ENCODE data around the gene PNPO. TPM values are rescaled to one million over a fixed set of nuclear protein-coding genes. Genes with fewer than 3 reads are reported as not detected.

PNPO gene
- total RNA-seq, 2 experiments from 2014 or later: 57.8 to 58.0 TPM

GRCh38 chr17:47959825-47960655, 18.7 kb downstream of the PNPO start:
- ChIA-PET POLR2A (no interaction called here), CTCF (interaction anchor here (1.2 to 2.5 kb wide), 4 partner anchors 10 to 19 kb away, joined by 3 to 10 read pairs (median 4); partner anchors contain the start of gene CDK5RAP3)

DNA sequence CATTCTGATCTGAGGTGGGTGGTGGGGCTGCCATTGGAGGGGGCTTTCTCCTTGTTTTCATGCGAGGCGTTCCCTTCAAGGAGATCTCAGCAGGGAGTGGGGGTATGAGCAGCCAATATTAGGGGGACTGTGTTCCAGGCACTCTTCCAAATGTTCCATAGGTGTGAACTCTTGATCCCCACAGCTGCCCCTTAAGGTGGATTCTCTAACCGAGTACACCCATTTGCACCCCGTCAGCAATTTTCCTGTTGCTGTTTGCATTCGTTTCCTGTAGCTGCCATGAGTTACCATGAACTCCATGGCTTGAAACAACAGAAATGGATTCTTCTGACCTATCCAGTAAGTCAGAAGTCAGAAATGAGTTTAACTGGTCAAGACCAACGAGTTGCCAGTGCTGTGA, 20.0 kb downstream of the PNPO start:
- CTCF ChIA-PET: interaction anchor here (0.8 to 1.7 kb wide), 4 partner anchors 9 to 17 kb away, joined by 3 to 5 read pairs (median 4); partner anchors contain the start of gene CDK5RAP3
- POLR2A ChIA-PET: no interaction called here

- CTCF ChIA-PET: no interaction called here
- POLR2A ChIA-PET: no interaction called here
These were observed 21.5 kb downstream of the PNPO start for GRCh38 chr17:47962901-47963300.

GRCh38 chr17:47964856-47965255, 23.5 kb downstream of the PNPO start:
- ChIA-PET CTCF (interaction anchor here (1.6 to 1.7 kb wide), 2 partner anchors 16 to 18 kb away, joined by 5 to 10 read pairs; no protein-coding TSS in a partner anchor), POLR2A (no interaction called here)

DNA sequence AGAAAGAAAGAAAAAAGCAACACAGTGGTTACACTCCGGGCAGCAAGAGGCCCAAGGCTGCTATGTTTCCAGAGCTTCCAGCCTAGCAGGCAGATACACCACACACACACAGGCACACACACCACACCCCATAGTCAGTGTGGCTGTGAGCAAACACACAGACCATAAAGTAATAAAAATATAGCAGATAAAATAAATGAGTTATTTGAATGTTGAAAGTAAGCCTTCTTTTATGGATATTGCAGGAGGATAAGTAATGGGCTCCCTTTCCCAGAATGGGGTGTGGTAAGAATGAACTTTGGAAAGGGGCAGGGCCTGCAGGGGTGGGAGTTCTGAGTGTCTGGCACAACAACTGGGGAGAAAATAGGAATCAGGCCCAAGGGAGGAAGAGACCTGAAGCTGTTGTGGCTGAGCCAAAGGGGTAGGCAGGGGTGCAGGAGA, 24.7 kb downstream of the PNPO start:
- CTCF ChIA-PET: interaction anchor here (6.8 kb wide), 1 partner anchor 17 kb away, joined by 104 read pairs; no protein-coding TSS in a partner anchor
- POLR2A ChIA-PET: no interaction called here

- POLR2A ChIA-PET: no interaction called here
- CTCF ChIA-PET: interaction anchor here (6.8 kb wide), 1 partner anchor 19 kb away, joined by 104 read pairs; no protein-coding TSS in a partner anchor
These were observed 26.4 kb downstream of the PNPO start for GRCh38 chr17:47967607-47968252.

- CTCF ChIA-PET: interaction anchor here (0.6 to 6.8 kb wide), 5 partner anchors 13 to 1009 kb away, joined by 3 to 104 read pairs (median 3); no protein-coding TSS in a partner anchor
These were observed 27.5 kb downstream of the PNPO start for GRCh38 chr17:47968836-47969235.

GRCh38 chr17:47969930-47970724, 28.8 kb downstream of the PNPO start:
- ChIA-PET CTCF (interaction anchor here (1.0 to 6.8 kb wide), 14 partner anchors 9 to 148 kb away, joined by 3 to 104 read pairs (median 4); partner anchors contain the start of genes PNPO, PRR15L, SCRN2 and SP2), POLR2A (interaction anchor here (1.0 to 1.4 kb wide), 5 partner anchors 20 to 74 kb away, joined by 3 to 9 read pairs (median 4); partner anchors contain the start of gene SP2)

More at GRCh38 chr17:47968836-47969235, 27.5 kb downstream of the PNPO start:
- POLR2A ChIA-PET: no interaction called here

- ChIA-PET POLR2A (interaction anchor here (0.9 to 1.4 kb wide), 6 partner anchors 21 to 136 kb away, joined by 3 to 9 read pairs (median 4); partner anchors contain the start of genes SNX11 and SP2), CTCF (interaction anchor here (0.6 to 6.8 kb wide), 18 partner anchors 10 to 742 kb away, joined by 3 to 104 read pairs (median 4); partner anchors contain the start of genes NFE2L1, PNPO, PRR15L and SCRN2)
These were observed 29.5 kb downstream of the PNPO start, which contains the start of gene CDK5RAP3 for GRCh38 chr17:47970725-47971499. Gene CDK5RAP3, plus strand, starts transcription at chr17:47971113. Its CDS starts 34 bp downstream, at chr17:47971147.

DNA sequence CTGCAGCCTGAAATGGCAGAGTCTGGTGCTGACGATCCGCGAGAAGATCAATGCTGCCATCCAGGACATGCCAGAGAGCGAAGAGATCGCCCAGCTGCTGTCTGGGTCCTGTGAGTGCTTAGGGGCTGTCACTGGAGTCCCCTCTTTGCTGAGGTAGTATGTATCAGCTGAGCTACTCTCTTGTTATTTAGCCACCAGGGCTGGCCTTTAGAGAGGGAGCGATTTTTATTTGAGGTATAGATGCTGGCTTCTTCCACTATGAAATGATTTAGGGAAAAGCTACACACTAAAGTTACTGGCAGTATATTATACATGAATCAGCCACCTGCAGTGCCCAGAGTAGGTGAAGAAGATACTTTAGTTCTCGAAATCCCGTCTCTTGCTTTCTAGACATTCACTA, 32.2 kb downstream of the PNPO start:
- CTCF ChIA-PET: interaction anchor here (0.6 to 3.6 kb wide), 2 partner anchors 30 to 62 kb away, joined by 3 to 26 read pairs; partner anchors contain the start of gene PNPO
- POLR2A ChIA-PET: no interaction called here

- POLR2A ChIA-PET: interaction anchor here (1.2 kb wide), 1 partner anchor 131 kb away, joined by 3 read pairs; no protein-coding TSS in a partner anchor
- CTCF ChIA-PET: interaction anchor here (1.3 kb wide), 1 partner anchor 37 kb away, joined by 3 read pairs; no protein-coding TSS in a partner anchor
These were observed 33.9 kb downstream of the PNPO start for GRCh38 chr17:47975189-47975822.

DNA sequence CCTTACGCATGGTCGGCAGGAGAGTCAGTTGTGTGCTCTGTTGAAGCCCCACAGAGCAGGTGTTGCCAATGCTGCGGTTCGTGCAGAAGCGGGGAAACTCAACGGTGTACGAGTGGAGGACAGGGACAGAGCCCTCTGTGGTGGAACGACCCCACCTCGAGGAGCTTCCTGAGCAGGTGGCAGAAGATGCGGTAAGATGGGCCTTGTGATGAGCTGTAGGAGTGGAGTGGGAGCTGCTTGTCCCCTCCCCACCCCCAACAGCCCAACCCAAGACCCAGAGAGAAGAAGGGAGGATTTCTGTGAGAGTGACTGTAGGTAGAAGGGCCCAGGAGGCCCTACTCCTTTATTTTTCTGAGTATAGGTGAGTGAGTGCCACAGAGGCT, 34.4 kb downstream of the PNPO start:
- CTCF ChIA-PET: interaction anchor here (1.1 to 1.4 kb wide), 3 partner anchors 36 to 134 kb away, joined by 3 read pairs; no protein-coding TSS in a partner anchor

DNA sequence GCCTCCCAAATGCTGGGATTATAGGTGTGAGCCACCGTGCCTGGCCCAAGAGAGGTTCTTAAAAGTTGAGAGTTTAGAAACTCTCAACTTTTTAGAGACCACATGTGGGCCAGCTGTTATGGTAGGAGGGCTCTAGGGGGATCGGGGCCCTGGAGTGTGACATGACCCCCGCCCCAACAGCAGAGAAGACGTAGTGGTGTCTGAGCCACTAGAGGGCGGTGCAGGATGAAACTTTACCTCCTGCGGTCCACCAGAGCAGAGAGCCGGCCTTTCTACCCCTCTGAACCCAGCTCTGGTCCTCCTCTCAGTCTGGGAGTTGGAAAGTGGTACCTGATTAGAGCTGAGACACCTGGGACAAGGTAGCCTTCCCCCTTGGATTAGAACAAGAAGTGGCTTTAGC, 37.0 kb downstream of the PNPO start:
- ChIA-PET POLR2A (no interaction called here), CTCF (interaction anchor here (0.6 to 2.3 kb wide), 15 partner anchors 11 to 467 kb away, joined by 3 to 12 read pairs (median 3); partner anchors contain the start of gene NFE2L1)

More for the DNA sequence above, 34.4 kb downstream of the PNPO start:
- POLR2A ChIA-PET: no interaction called here

DNA sequence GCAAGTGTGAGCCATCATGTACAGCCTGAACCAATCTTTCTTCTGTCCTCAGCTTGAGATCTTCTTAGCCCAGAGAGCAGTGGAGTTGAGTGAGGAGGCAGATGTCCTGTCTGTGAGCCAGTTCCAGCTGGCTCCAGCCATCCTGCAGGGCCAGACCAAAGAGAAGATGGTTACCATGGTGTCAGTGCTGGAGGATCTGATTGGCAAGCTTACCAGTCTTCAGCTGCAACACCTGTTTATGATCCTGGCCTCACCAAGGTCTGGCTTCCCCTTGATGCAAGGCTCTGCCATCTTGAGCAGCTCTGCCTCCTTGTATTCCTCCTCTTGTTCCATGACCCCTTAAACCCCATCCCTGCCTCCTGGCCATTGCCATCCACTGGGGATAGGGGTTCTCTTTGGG, 39.2 kb downstream of the PNPO start:
- ChIA-PET POLR2A (no interaction called here), CTCF (interaction anchor here (1.6 kb wide), 1 partner anchor 9 kb away, joined by 3 read pairs; no protein-coding TSS in a partner anchor)

DNA sequence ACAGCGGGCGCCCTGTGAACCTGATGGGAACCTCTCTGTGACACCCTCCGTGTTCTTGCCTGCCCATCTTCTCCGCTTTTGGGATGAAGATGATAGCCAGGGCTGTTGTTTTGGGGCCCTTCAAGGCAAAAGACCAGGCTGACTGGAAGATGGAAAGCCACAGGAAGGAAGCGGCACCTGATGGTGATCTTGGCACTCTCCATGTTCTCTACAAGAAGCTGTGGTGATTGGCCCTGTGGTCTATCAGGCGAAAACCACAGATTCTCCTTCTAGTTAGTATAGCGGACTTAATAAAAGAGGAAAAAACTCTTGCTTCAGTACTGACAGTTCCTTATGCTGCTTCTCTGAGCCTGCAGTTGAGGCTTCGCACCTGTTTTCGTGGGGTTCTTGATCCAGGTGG, 40.1 kb downstream of the PNPO start:
- CTCF ChIA-PET: interaction anchor here (0.8 to 1.6 kb wide), 2 partner anchors 8 to 134 kb away, joined by 3 read pairs; no protein-coding TSS in a partner anchor

GRCh38 chr17:47982091-47982617, 40.8 kb downstream of the PNPO start:
- POLR2A ChIA-PET: no interaction called here
- CTCF ChIA-PET: no interaction called here

More for the DNA sequence above, 40.1 kb downstream of the PNPO start:
- POLR2A ChIA-PET: no interaction called here
